Islet precursor cell (in vitro differentiated cells): ENCODE results near the gene MYH11.
"Not testable (repeated sequence)": the region's sequence is repeated elsewhere in the genome, so short reads cannot be mapped to it uniquely, and the experiment has no call there.

Source experiments
- DNase-seq: peaks from one replicate; pipeline ENCODE4 v3.0.0-alpha.2; 2018

The MYH11 gene

DNA sequence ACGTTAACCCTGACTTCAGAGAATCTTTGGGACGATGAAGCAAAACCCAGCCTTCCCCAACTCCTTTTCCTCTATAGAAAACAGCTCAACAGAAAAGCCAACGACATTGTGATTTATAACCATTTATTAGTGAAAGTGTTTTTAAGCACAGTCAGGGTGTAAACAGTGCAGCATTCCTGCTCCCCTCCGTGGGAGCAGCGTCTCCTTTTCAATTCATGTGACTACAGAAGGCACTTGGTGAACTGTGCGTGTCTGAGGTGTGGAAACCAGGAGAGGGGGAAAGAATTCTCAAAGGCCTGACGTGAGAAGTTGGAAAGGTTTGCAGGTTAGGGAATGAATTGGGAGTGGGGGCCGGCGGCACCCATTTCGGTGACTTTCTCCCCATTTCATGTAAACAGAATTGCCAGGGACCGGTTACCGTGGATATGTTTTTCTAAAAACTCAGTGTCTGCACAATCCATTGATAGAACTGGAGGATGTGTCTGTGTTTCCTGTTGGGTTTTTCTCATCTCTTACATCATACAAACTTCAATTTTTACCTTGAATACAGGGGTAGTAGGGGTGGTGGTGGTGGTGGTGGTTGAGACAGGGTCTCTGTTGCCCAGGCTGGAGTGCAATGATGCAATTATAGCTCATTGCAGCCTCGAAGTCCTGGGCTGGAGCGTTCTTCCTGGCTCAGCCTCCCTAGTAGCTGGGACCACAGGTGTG is 153.6 kb downstream of the MYH11 start:
- DNase-seq, result no peak

DNA sequence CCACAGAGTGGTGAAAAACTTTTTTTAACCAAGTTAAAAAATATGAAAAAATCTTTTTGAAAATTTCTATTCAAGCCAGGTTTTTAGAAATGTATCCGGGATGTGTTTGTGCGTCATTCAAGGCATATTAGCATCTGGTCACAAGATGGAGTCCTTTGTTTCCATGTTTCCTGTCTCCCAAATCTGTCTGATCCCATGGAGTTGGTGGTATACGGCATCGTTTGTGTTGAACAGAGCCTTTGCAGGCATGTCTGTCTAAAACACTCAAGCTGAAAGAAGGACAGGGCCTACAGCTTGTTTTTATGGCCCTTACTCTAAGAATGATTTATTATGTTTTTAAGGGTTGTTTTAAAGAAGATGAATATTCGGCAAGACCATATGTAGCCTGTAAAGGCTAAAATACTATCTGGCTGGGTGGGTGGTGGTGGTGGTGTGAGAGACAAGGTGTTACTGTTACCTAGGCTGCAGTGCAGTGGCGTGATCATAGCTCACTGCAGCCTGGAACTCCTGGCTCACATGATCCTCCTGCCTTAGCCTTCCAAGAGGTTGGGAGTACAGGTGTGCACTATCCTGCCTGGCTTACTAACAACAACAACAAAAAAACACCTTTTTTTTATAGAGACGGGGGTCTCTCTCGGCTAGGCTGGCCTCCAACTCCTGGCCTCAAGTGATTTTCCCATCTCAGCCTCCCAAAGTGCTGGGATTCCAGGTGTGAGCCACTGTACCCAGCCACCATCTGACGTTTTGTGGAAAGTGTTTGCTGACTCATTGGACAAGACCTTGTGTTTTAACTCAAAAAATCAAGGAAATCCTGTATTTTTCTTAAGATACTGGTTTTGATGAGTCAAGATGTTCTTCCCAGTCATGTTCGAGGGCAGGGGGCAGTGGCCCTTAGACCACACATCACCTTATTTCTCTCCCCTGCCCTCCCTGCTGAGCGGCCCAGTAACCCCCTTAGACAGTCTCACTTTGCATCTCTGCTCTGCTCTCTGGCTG is 154.6 kb downstream of the MYH11 start:
- DNase-seq, result no peak

DNA sequence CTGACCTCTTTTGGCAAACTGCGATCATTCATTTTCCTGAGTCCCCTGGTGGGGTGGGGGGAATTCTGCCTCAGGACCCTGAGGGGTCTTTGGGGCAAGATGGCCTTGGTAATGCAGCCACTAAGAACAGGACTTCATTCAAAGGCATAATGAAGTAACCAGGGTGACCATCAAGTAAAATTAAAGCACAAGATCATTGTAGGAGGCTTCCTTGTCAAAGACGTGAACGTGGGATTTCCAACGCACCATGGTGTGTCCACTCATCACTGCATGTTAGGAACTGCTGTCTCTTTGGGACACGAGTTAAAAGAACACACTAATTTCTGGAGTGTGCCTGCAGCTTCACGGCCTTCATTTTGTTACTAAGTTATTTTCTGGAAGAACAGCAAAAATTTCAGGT is 155.5 kb downstream of the MYH11 start:
- no peak for DNase-seq

DNA sequence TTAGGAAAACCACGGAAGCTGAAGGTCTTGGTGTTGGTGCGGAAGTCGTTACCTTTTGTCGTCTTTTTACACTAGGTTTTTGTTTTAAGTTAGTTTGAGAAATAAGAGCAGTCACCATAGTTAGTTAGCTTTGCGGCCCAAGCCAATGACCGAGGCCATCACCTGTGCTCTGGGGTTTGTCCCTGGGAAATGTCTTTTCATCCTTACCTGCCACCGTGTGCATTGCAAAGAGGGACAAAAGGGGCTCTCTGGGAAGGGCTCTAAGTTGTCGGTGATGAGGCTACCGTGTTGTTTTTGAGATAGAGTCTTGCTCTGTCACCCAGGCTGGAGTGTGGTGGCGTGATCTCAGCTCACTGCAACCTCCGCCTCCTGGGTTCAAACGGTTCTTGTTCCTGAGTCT is 157.0 kb downstream of the MYH11 start:
- DNase-seq, result no peak

DNA sequence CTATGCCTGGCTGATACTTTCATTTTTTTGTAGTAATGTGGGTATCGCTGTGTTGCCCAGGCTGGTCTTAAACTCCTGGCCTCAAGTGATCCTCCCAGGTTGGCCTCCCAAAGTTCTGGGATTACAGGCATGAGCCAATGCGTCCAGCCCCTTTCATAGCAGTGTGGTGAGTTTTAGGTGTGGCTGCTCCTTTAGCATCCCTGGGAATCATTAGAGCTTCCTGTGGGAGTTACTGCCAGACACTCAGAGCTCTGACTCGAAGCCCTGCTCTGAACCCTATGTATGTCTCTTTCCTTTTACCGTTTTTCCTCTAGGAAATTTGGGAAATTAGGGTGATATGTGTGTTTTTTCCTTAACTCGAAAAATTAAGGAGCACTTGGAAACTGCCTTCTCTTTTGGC is 162.3 kb downstream of the MYH11 start:
- no peak for DNase-seq

DNA sequence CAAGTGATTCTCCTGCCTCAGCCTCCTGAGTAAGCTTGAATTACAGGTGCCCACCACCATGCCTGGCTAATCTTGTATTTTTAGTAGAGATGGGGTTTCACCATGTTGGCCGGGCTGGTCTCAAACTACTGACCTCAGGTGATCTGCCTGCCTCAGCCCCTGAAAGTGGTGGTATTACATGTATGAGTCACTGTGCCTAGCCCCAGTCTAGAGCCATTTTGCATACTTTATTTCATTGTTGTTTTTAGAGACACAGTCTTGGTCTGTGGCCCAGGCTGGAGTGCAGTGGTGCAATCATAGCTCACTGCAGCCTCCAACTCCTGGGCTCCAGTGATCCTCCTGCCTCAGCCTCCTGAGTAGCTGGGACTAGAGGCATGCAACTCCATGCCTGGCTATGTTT is 164.3 kb downstream of the MYH11 start:
- not testable (repeated sequence) for DNase-seq

DNA sequence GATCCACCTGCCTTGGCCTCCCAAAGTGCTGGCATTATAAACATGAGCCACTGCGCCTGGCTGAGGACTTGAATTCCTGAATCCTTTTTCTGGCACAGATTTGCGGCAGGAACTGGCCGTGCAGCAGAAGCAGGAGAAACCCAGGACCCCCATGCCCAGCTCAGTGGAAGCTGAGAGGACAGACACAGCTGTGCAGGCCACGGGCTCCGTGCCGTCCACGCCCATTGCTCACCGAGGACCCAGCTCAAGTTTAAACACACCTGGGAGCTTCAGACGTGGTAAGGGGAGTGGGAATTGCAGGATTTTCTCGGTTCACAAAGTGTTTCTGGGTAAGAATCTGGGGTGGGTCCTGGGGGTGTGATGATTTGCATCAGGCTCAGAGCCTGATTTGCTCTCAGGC is 165.8 kb downstream of the MYH11 start:
- DNase-seq, result no peak

DNA sequence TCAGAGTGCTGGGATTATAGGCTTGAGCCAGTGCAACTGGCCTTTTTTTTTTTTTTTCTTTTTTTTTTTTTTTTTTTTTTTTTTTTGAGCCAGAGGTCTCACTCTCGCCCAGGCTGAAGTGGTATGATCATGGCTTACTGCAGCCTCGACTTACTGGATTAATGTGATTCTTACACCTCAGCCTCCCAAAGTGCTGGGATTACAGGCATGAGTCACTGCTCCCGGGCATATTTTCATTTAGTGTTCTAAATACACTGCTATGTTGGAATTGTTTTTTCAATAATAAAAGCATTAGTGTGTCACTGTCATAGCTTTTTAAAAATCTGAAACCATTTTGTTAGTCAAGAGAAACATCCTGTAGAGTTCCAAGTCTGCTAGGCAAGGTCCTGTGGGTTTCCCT is 166.5 kb downstream of the MYH11 start:
- no peak for DNase-seq

DNA sequence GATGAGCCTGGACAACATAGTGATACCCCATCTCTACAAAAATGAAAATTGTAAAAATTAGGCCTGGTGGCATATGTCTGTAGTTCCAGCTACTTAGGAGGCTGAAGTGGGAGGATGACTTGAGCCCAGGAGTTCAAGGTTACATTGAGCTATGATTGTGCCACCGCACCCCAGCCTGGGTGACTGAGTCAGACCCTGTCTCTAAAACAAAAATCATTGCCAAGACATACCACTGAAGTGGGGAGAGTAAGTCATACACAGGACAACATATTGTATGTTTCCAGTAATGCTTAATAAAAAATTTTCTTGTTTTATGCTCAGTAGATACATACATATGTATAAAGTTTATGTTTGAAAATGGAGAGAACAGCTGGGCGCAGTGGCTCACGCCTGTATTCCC is 167.5 kb downstream of the MYH11 start:
- DNase-seq, result no peak

DNA sequence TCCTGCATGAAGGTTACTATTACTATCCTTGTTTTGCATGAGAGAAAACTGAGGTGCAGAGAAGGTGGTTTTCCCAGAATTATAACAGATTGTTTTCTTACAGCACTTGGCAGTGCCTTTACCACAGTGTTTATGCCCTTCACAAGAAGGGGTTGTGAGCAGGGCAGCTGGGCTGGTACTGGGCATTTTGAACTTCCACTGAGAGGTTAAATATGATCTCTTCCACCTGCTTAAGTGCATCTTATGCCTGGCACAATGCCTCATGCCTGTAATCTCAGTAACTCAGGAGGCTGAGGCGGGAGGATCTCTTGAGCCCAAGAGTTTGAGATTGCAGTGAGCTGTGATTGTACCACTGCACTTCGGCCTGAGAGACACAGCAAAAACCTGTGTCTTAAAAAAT is 170.5 kb downstream of the MYH11 start:
- no peak for DNase-seq

DNA sequence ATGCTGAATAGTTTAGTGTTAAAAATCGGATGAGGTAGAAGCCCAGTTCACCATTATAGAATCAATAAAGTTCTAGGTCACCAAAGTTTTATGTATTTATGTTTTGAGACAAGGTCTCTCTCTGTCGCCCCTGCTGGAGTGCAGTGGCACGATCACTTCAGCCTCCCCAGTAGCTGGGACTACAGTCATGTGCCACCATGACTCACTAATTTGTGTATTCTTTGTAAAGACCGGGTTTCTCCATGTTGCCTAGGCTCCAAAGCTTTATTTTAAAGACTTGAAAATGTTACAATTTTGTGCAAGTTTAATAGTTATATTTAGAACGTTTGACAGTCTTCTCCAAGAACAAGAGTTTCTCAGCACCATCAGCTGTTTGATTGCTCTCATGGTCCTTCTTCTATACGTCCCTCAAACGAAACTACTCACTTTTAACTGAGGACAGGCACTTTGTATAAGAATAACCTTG is 174.7 kb downstream of the MYH11 start:
- peak; percentile 83 for DNase-seq

DNA sequence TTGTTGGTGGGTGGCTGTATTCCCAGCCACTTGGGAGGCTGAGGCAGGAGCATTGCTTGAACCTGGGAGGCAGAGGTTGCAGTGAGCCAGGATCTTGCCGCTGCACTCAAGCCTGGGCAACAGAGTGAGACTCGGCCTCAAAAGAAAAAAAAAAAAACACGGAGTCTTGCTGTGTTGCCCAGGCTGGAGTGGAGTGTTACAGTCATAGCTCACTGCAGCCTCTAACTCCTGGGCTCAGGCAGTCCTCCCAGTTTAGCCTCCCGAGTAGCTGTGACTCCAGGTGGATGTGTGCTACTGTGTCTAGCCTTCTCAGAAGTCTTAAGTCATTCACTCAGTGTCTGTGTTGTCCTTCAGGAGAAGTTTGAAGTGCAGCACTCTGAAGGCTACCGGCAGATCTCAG is 179.4 kb downstream of the MYH11 start:
- DNase-seq, result no peak

DNA sequence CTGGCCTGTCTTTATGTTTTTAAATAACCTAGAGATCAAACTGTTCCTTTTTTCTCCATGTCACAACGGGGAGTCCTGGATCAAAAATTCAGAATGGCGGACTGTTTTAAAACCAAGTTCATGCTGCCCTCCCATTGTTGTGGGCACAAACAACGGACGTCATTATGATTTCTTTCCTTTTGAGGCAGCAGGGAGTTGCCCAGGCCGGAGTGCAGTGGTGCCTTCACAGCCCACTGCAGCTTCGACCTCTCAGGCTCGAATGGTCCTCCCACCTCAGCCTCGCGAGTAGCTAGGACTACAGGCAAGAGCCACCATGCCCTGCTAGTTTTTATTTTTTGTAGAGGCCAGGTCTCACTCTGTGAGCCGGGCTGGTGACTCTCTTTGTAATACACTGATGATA is 180.3 kb downstream of the MYH11 start:
- no peak for DNase-seq

DNA sequence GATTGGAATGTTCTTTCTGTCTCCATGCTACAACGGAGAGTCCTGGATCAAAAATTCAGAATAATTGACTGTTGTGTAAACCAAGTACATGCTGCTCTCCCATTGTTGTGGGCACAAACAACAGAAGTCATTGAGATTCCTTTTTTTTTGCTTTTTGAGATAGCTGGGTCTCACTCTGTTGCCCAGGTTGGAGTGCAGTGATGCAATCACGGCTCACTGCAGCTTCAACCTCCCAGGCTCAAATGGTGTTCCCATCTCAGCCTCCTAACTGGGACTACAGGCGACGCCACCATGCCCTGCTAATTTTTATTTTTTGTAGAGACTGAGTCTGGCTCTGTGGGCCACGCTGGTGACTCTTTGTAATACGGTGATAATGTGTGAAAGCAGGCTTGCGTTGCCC is 182.3 kb downstream of the MYH11 start:
- no peak for DNase-seq

DNA sequence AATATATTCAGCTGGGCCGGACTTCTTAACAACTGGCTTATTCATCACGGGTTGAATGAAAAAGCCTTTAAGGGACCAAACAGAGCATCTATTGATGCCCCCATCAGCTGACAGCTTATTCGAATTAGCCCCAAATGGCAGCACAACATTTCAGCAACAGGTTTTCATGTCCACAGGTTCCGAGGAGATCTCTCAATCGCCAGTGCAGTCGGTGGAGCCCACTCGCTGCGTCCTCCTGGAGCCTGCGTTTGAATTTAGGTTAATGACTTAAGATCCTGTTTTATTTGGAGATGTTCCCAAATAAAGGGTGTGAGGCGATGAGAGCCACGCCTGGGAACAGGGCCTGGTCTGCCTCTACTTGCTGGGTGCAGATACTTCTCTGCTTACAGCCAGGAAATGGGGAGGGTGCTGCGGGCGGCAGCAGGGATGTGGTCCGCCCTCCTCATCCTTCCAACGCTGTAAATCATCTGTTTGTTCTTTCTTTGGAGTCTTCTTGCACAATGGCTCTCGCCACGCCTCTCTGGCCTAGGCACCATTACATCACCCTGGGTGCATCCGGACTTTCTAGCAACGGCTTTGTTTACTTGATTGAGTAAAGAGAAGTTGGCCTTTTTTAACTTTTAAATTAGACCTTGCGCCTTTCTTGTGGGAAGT is 184.2 kb downstream of the MYH11 start:
- peak; percentile 61 for DNase-seq

DNA sequence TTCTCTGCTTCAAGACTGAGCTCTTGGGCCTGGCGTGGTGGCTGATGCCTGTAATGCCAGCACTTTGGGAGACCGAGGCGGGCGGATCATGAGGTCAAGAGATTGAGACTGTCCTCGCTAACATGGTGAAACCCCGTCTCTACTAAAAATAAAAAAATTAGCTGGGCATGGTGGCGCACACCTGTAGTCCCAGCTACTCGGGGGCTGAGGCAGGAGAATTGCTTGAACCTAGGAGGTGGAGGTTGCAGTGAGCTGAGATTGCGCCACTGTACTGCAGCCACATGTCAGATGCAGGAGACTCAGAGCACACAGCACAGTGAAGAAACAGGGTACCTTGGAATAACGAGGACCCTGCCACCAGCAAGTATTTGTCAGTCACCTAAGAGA is 184.7 kb downstream of the MYH11 start:
- DNase-seq, result not testable (repeated sequence)

DNA sequence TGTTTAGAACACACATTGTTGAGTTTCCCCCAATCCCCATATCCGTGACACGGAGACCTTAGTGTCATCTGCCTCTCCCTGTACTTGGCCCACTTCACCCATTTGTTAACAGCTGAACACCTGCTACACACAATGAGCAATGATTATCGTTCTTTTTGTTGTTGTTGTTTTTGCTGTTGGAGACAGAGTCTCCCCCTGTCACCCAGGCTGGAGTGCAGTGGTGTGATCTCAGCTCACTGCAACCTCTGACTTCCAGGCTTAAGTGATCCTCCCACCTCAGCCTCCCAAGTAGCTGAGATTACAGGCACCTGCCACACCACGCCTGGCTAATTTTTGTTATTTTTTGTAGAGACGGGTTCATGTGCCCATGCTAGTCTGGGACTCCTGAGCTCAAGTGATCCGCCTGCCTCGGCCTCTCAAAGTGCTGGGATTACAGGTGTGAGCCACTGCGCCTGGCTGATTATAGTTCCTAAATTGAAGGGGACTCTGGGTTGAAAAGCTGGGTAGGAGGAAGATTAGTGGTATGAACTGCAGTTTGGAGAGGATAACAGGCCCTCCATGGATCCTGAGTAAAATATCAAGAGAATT is 185.2 kb downstream of the MYH11 start:
- DNase-seq, result no peak

DNA sequence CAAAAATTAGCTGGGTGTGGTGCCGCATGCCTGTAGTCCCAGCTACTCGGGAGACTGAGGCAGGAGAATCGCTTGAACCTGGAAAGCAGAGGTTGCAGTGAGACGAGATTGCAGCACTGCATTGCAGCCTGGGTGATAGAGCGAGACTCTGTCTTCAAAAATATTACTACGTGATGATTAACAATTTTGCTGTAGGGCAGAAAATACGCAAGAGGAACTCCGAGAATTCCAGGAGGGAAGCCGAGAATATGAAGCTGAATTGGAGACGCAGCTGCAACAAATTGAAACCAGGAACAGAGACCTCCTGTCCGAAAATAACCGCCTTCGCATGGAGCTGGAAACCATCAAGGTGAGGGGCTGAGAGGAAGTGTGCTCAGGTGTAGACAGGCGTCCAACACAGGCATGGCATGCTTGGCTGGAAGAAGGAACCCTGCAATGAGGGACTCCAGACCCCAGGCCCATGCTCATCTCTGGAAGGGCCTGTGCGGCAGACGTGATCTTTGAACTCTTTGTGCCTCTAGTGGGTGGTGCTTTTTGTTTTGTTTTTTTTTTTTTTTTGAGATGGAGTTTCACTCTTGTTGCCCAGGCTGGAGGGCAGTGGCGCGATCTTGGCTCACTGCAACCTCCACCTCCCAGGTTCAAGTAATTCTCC is 189.6 kb downstream of the MYH11 start:
- DNase-seq, result no peak

DNA sequence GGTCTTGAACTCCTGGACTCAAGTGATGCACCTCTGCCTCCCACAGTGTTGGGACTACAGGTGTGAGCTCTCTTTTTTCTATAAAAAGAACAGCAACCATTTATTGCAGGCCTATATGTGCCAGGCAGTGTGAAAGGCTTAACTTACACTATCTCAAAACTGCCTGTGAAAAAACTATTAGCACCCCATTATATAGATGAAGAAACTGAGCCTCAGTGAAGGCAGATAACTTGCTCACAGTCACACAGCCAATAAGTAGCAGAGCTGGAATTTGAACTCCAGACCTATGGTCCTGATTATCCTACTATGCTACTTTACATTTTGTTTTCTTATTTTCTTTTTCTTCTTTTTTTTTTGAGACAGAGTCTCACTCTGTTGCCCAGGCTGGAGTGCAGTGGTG is 191.7 kb downstream of the MYH11 start:
- no peak for DNase-seq

DNA sequence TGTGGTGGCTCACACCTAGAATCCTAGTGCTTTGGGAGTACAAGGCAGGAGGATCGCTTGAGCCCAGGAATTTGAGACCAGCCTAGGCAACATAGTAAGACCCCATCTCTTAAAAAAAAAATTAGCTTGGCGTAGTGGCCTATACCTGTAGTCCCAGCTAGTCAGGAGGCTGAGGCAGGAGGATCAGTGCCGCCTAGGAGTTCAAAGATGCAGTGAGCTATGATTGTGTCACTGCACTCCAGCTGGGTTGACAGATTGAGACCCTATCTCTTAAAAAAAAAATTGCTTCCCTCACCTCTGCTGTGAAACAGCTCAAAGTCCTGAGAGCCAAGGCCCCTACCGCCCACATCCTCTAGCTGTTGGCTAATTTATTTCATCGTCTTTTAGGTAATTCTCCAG is 196.6 kb downstream of the MYH11 start:
- no peak for DNase-seq

DNA sequence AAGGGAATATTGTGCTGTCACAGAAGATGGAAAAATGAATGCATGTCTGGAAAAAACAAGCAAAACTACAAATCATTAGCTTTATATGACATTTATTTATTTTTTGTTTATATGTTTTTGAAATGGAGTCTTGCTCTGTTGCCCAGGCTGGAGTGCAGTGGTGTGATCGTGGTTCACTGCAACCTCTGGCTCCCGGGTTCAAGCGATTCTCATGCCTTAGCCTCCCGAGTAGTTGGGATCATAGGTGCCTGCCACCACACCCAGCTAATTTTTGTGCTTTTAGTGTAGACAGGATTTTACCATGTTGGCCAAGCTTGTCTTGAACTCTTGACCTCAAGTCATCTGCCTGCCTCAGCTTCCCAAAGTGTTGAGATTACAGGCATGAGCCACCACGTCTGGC is 198.3 kb downstream of the MYH11 start:
- DNase-seq, result no peak

DNA sequence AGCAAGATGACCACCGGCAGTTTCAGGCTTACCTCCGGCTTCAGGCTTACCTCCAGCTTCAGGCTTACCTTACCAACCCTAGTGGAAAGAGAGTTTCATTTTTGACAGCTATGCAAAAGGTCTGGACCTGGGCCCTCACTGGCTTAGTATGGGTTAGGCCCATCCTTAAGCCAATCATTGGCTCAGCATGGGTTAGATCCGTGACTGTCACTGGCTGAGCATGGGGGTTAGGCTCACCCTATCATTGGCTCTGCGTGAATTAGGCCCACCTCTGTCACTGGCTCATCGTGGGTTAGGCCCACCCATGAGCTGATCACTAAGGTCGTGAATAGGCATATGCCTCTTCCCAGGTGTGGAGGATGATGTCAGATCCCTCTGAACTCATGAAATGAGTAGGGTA is 198.7 kb downstream of the MYH11 start:
- no peak for DNase-seq

DNA sequence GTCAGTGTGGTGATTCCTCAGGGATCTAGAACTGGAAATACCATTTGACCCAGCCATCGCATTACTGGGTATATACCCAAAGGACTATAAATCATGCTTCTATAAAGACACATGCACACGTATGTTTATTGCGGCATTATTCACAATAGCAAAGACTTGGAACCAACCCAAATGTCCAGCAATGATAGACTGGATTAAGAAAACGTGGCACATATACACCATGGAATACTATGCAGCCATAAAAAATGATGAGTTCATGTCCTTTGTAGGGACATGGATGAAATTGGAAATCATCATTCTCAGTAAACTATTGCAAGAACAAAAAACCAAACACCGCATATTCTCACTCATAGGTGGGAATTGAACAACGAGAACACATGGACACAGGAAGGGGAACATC is 201.3 kb downstream of the MYH11 start:
- DNase-seq, result not testable (repeated sequence)
